Measurements from ENCODE around the gene MTA1. TPM values are rescaled to one million over a fixed set of nuclear protein-coding genes. Genes with fewer than 3 reads are reported as not detected.

Gene MTA1
- total and polyA plus RNA-seq, 2 experiments from 2014 or later = 110 to 208 TPM

DNA sequence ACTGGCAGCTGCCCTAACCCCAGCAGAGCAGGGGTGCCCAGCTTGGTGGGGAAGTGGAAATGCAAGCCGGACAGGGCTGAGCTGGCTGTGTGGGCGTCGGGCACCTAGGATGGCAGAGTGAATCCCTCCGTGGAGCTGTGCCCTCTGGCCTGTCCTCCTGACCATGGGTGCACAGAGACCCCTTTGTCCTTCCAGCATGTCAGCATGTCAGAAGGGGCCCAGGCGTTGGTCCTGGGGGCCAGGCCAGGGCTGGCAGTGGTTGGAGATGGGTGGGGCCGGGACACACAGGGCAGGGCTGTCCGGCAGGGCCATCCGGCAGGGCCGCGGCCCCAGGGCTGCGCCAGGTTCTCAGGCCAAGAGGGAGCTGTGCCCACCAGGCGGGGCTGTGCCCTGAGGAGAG, 30.1 kb upstream of the MTA1 start:
- no peaks in the 10 kb centered on the region for H3K9me3 ChIP-seq (ENCODE audit: low read depth)
- no peaks in the 10 kb centered on the region for H3K4me1 ChIP-seq (ENCODE audit: low read depth)
- H3K36me3 ChIP-seq = peaks cover 6% of the 10 kb centered on the region
- no peak overlapping the region for H3K4me3 ChIP-seq
- TF ChIP-seq, protein P1, sequence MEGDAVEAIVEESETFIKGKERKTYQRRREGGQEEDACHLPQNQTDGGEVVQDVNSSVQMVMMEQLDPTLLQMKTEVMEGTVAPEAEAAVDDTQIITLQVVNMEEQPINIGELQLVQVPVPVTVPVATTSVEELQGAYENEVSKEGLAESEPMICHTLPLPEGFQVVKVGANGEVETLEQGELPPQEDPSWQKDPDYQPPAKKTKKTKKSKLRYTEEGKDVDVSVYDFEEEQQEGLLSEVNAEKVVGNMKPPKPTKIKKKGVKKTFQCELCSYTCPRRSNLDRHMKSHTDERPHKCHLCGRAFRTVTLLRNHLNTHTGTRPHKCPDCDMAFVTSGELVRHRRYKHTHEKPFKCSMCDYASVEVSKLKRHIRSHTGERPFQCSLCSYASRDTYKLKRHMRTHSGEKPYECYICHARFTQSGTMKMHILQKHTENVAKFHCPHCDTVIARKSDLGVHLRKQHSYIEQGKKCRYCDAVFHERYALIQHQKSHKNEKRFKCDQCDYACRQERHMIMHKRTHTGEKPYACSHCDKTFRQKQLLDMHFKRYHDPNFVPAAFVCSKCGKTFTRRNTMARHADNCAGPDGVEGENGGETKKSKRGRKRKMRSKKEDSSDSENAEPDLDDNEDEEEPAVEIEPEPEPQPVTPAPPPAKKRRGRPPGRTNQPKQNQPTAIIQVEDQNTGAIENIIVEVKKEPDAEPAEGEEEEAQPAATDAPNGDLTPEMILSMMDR (IDR thresholded peaks at IDR 0.05; ENCODE audit: low read depth, low read length) = no peak
- no peak for DNase-seq (ENCODE audit: low read depth in 1 of 2, low spot score in 1 of 2)
- H3K27ac ChIP-seq = no peak overlapping the region
- no peaks in the 10 kb centered on the region for H3K27me3 ChIP-seq

DNA sequence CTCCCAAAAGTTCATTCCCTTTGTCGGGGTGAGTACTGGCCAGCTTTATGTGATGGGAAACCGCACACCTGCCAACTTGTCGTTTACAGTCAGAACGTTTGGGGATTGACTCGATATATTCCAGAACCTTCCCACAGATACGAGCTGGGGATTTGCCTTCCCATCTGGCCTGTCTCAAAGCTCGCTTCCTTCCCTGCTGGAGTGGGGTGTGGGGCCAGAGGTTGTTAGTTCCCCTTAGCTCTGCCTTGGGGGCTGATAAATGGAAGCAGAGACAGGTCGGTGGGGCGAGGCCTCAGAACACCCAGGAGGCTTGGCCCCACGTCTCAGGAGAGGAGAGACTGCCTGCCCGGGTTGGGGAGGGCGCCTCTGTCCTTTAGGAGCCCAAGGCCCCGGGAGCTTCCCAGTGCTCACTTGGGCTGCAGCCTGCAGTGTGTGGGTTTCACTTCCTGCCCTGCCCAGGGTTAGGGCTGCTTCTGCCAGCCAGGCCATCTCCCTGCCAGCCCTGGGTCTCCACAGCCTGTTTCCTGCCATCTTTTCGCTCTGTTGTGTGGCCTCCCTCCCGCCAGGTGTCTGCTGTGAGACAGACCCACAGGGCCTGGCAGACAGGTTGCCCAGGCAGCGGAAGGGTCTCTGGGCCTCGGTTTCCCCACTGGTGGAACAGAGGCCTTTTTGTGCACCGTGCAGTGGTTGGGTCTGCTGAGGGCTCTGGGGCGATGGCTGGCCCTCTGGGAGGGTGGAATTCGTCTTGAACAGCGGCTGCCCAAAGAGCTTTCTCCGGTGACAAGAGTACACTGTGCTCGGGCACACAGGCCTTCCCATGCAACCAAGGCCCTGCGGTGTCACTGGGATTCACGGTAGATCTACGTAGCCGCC, 29.4 kb upstream of the MTA1 start:
- DNase-seq (ENCODE audit: low read depth in 1 of 2, low spot score in 1 of 2) = no peak
- no peaks in the 10 kb centered on the region for H3K9me3 ChIP-seq (ENCODE audit: low read depth)
- H3K4me3 ChIP-seq = no peak overlapping the region
- H3K36me3 ChIP-seq = peaks cover 3% of the 10 kb centered on the region
- H3K4me1 ChIP-seq (ENCODE audit: low read depth) = no peaks in the 10 kb centered on the region
- H3K27ac ChIP-seq = no peak overlapping the region
- TF ChIP-seq, protein P1 (IDR thresholded peaks at IDR 0.05; ENCODE audit: low read depth, low read length) = no peak
- no peaks in the 10 kb centered on the region for H3K27me3 ChIP-seq

DNA sequence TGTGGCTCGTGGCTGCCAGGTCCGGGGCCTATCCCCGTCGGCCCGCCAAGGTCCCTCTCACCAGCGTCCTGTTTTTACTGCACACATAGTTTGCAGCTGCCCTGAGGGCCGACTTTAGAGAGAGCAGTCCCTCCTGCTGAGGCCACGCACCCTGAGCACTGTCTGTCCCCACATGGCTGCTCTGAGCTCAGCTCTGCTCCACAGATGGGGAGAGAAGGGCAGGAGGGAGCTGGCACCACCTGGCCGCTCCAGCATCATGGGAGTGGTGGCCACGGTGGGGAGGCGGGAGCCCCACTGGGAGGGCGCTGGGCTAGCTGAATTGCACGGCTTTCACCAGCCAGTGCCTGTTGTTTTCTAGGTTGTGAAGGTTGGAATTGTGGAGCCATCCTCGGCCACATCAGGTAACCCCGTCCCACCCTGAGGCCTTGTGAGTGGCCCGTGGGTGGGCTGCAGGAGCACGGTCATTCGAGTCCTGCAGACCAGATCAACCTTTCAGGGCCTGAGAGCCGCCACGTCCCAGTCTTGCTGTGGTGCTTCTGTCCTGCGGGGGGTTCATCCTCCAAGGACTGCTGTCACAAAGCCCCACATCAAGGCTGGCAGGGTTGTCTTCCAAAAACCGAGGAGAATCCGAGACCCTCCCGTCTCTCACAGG, 28.7 kb upstream of the MTA1 start:
- TF ChIP-seq, protein P1 (IDR thresholded peaks at IDR 0.05; ENCODE audit: low read depth, low read length) = no peak
- no peaks in the 10 kb centered on the region for H3K4me1 ChIP-seq (ENCODE audit: low read depth)

DNA sequence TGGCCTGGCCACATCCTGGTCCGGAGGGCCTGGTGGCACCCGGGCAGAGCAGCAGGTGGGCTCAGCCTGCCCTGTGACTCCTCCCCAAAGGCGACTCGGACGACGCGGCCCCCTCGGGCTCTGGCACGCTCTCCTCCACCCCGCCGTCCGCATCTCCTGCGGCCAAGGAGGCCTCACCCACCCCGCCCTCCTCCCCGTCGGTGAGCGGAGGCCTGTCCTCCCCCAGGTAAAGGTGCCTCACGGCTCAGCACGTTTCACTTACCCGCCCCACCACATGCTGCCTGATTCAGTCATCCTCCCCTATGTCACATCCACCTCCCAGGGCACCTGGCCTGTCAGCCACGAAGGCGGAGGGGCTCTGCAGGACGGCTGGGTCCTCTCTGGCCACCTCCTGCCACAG, 28.1 kb upstream of the MTA1 start:
- DNase-seq (ENCODE audit: low read depth in 1 of 2, low spot score in 1 of 2) = no peak
- Histone ChIP-seq H3K27me3 (no peaks in the 10 kb centered on the region), H3K27ac (no peak overlapping the region), H3K9me3 (ENCODE audit: low read depth) (no peaks in the 10 kb centered on the region), H3K4me3 (no peak overlapping the region), H3K4me1 (ENCODE audit: low read depth) (no peaks in the 10 kb centered on the region), H3K36me3 (peaks cover 2% of the 10 kb centered on the region)
- TF ChIP-seq, protein P1 (IDR thresholded peaks at IDR 0.05; ENCODE audit: low read depth, low read length) = no peak

More for the DNA sequence above, 28.7 kb upstream of the MTA1 start:
- H3K27me3 ChIP-seq = no peaks in the 10 kb centered on the region
- no peaks in the 10 kb centered on the region for H3K9me3 ChIP-seq (ENCODE audit: low read depth)
- peaks cover 2% of the 10 kb centered on the region for H3K36me3 ChIP-seq
- no peak overlapping the region for H3K4me3 ChIP-seq
- no peak for DNase-seq (ENCODE audit: low read depth in 1 of 2, low spot score in 1 of 2)
- H3K27ac ChIP-seq = no peak overlapping the region

DNA sequence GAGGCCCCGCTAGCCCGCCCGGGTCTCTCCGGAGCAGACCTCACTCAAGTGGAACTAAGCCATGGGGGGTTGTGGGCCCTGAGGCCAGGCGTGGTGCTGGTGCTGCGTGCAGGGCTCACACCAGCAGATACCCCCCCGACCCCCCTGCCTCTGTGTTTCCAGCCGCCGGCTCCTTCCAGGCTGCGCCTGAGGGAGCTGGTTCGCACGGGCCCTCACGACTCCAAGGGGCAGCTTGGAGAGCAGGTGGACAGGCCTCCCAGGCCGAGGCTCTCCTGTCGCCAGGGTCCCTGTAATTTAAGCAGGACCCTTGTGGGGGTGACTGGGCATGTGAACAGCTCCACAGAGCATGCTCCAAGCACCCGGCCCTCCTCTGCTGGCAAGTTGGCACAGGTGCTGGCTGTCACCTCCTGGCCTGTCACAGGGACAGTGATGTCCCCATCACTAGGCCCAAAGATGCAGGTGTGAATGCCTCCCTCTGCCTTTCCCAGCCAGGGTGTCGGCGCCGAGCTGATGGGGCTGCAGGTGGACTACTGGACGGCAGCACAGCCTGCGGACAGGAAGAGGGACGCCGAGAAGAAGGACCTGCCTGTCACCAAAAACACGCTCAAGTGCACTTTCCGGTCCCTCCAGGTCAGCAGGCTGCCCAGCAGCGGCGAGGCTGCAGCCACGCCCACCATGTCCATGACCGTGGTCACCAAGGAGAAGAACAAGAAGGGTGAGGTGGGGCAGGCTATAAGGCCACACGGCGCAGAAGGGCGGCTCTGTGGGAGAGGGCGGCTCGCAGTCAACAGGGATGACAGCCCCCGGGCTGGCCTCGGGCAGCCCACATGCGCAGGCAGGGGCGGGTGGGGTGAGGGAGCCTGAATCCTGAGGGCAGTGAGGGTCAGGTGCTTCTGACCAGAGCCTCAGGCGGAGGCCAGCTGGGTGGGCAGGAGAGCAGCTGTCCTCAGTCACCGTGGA, 27.2 kb upstream of the MTA1 start:
- no peak for DNase-seq (ENCODE audit: low read depth in 1 of 2, low spot score in 1 of 2)

More for the DNA sequence above, 27.2 kb upstream of the MTA1 start:
- no peaks in the 10 kb centered on the region for H3K4me1 ChIP-seq (ENCODE audit: low read depth)
- TF ChIP-seq, protein P1 (IDR thresholded peaks at IDR 0.05; ENCODE audit: low read depth, low read length) = no peak
- no peaks in the 10 kb centered on the region for H3K27me3 ChIP-seq
- no peaks in the 10 kb centered on the region for H3K9me3 ChIP-seq (ENCODE audit: low read depth)
- H3K4me3 ChIP-seq = no peak overlapping the region
- peaks cover 2% of the 10 kb centered on the region for H3K36me3 ChIP-seq
- no peak overlapping the region for H3K27ac ChIP-seq

Measured in cardiac muscle cell (in vitro differentiated cells and primary cell).